Mucosa of descending colon (tissue), 3 donors: Measurements from ENCODE around the gene CACNB2. TPM values are rescaled to one million over a fixed set of nuclear protein-coding genes. Genes with fewer than 3 reads are reported as not detected.

Source experiments
- ATAC-seq: fragments of 200-7000 bp; cut with Tn5 transposase; one replicate; pipeline ENCODE4 v1.9.1; 2020; ENCODE audit warnings: mild to moderate bottlenecking, moderate library complexity
- DNase-seq, 3 donors: peaks; one replicate each; pipeline ENCODE4 v3.0.0-alpha.2; 2020
- H3K36me3 ChIP-seq: fragments of 200-600 bp; one replicate; pipeline ENCODE4 v1.8.0; 2021; ENCODE audit warnings: low read depth, mild to moderate bottlenecking
- H3K4me1 ChIP-seq: fragments of 200-600 bp; one replicate; pipeline ENCODE4 v1.8.0; 2021; ENCODE audit warnings: low read depth, mild to moderate bottlenecking
- H3K4me3 ChIP-seq: fragments of 200-600 bp; one replicate; pipeline ENCODE4 v1.8.0; 2021; ENCODE audit warnings: mild to moderate bottlenecking
- H3K9me3 ChIP-seq: fragments of 200-600 bp; one replicate; pipeline ENCODE4 v1.8.0; 2021; ENCODE audit warnings: mild to moderate bottlenecking
- CTCF ChIP-seq: fragments of 200-600 bp; IDR thresholded peaks from one replicate; pipeline ENCODE4 v1.8.0; 2022; ENCODE audit warnings: antibody characterized with exemption, mild to moderate bottlenecking
- intact Hi-C, 2 donors: fragments of 100-400 bp; cut with DNase I in 1 of 2; cut with micrococcal nuclease in 1 of 2; formaldehyde crosslinking; loops; one replicate each; pipeline versions ENCODE4 v1.11.0 to v1.11.1; 2022; cut with DNase I, micrococcal nuclease
- total RNA-seq, 3 donors: library from RNA; stranded (reverse); fragmentation: NEBNext Ultra II Directional in 2 of 3; extraction: Animal tissue kit (Norgen Biotek cat#: 25700) in 2 of 3; gene quantifications; one replicate each; pipeline versions ENCODE4 v1.2.1 to v1.2.4, GENCODE V29; 2021 to 2023
- donor health status: DM: no; HTN: no; CAD: no; lungs with moderate emphysema.
- donor health status: DM: no; HTN: no; CAD: no.
- donor health status: DM: no; HTN: yes; CAD: no.

The CACNB2 gene
- total RNA-seq, 3 donors from 2014 or later, result 13.6 to 26.2 (median 19.8) TPM

- Histone ChIP-seq H3K36me3 (no peaks in the 10 kb centered on the region), H3K4me3 (no peak overlapping the region), H3K4me1 (no peaks in the 10 kb centered on the region), H3K9me3 (no peaks in the 10 kb centered on the region)
- TF ChIP-seq CTCF, result no peak
- ATAC-seq (no peak), DNase-seq (no peak)
- intact Hi-C loops, result no loop called here
These were observed 257.7 kb downstream of the CACNB2 start for GRCh38 chr10:18397906-18398305.

GRCh38 chr10:18399158-18399557 lies 258.9 kb downstream of the CACNB2 start:
- no peak for DNase-seq
- ATAC-seq, result peak; percentile 33
- H3K4me1 ChIP-seq, result no peaks in the 10 kb centered on the region
- TF ChIP-seq CTCF, result no peak
- no peaks in the 10 kb centered on the region for H3K36me3 ChIP-seq
- no peaks in the 10 kb centered on the region for H3K9me3 ChIP-seq
- intact Hi-C loops, result no loop called here
- H3K4me3 ChIP-seq, result no peak overlapping the region

GRCh38 chr10:18400201-18400905 lies 260.1 kb downstream of the CACNB2 start:
- ATAC-seq (peak; percentile 97), DNase-seq (peak; percentile 79 to 91 (median 84))
- Histone ChIP-seq H3K9me3 (no peaks in the 10 kb centered on the region), H3K4me1 (no peaks in the 10 kb centered on the region), H3K36me3 (no peaks in the 10 kb centered on the region), H3K4me3 (no peak overlapping the region)
- intact Hi-C loops, result no loop called here
- no peak for TF ChIP-seq CTCF

- intact Hi-C loops, result no loop called here
- DNase-seq (peak; percentile 55 to 61 (median 55)), ATAC-seq (peak; percentile 65)
- TF ChIP-seq CTCF, result no peak
- Histone ChIP-seq H3K36me3 (no peaks in the 10 kb centered on the region), H3K4me3 (no peak overlapping the region), H3K4me1 (no peaks in the 10 kb centered on the region), H3K9me3 (no peaks in the 10 kb centered on the region)
These were observed 260.7 kb downstream of the CACNB2 start for GRCh38 chr10:18400906-18401245.

- TF ChIP-seq CTCF, result no peak
- Histone ChIP-seq H3K9me3 (no peaks in the 10 kb centered on the region), H3K36me3 (no peaks in the 10 kb centered on the region), H3K4me1 (no peaks in the 10 kb centered on the region), H3K4me3 (no peak overlapping the region)
- ATAC-seq, result peak; percentile 15
- peak in 1 of 3 donors; percentile 35 for DNase-seq
- intact Hi-C loops, result no loop called here
These were observed 261.4 kb downstream of the CACNB2 start for GRCh38 chr10:18401416-18402195.
